Measurements from ENCODE around the gene BOLL. TPM values are rescaled to one million over a fixed set of nuclear protein-coding genes. Genes with fewer than 3 reads are reported as not detected.
A peak's percentile ranks its signal among the peaks of the same experiment; 100 is the strongest.

Gene BOLL
- total and polyA plus RNA-seq, 2 donors (not counting 1 experiment from before 2014, with no cell fraction given), result not detected

DNA sequence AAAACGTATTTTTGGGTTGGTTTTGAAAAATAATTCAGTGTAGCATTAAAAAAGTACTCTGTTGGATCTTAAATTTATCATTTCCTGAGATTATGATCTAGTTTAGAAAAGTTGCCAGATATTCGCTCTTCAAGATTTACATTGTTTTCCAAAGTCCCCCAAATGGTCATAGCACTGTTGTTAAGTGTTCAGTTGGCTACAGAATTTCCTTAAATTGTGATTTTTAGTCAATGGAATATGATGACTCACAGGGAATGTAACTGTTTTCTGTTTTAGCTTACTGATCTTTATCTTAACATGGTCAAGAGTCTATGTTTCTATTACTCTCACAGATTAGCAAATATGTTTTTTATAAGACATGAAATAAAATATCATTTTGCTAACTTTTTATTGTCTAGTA, 42.5 kb upstream of the BOLL start:
- no peak overlapping the region for H3K27ac ChIP-seq (ENCODE audit: insufficient read depth, low read length)
- H3K79me2 ChIP-seq (ENCODE audit: control insufficient read depth, insufficient read depth, low read length), result no peaks in the 10 kb centered on the region
- H3K9me3 ChIP-seq (ENCODE audit: control insufficient read depth, insufficient read depth, low read depth, low read length), result no peaks in the 10 kb centered on the region
- TF ChIP-seq, protein P1, sequence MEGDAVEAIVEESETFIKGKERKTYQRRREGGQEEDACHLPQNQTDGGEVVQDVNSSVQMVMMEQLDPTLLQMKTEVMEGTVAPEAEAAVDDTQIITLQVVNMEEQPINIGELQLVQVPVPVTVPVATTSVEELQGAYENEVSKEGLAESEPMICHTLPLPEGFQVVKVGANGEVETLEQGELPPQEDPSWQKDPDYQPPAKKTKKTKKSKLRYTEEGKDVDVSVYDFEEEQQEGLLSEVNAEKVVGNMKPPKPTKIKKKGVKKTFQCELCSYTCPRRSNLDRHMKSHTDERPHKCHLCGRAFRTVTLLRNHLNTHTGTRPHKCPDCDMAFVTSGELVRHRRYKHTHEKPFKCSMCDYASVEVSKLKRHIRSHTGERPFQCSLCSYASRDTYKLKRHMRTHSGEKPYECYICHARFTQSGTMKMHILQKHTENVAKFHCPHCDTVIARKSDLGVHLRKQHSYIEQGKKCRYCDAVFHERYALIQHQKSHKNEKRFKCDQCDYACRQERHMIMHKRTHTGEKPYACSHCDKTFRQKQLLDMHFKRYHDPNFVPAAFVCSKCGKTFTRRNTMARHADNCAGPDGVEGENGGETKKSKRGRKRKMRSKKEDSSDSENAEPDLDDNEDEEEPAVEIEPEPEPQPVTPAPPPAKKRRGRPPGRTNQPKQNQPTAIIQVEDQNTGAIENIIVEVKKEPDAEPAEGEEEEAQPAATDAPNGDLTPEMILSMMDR (conservative IDR thresholded peaks at IDR 0.05 in 1 of 2, IDR thresholded peaks at IDR 0.05 in 1 of 2; ENCODE audit: low read depth in 1 of 2, low read length in 2 of 2), result no peak
- no peak for TF ChIP-seq EZH2 (IDR thresholded peaks at IDR 0.05; ENCODE audit: low read length, missing control alignments)
- H4K20me1 ChIP-seq (ENCODE audit: control insufficient read depth, extremely low read depth, insufficient read depth, low read length), result no peaks in the 10 kb centered on the region
- H3K36me3 ChIP-seq (ENCODE audit: control insufficient read depth, insufficient read depth, low read length), result no peaks in the 10 kb centered on the region
- H3K9ac ChIP-seq (ENCODE audit: insufficient read depth, low read length), result no peak overlapping the region
- peak; percentile 20 to 33 for DNase-seq (ENCODE audit: low read depth in 2 of 2)
- no peak overlapping the region for H2AFZ ChIP-seq (ENCODE audit: low read length)
- H3K4me1 ChIP-seq (ENCODE audit: control insufficient read depth, extremely low read depth, insufficient read depth, low read length), result no peaks in the 10 kb centered on the region
- H3K4me3 ChIP-seq (replicated peaks in 1 of 4; ENCODE audit: control extremely low read depth in 1 of 4, insufficient read depth in 1 of 4, low read depth in 3 of 4, low read length in 4 of 4), result no peak overlapping the region
- no peak overlapping the region for H3K4me2 ChIP-seq (ENCODE audit: extremely low read depth, insufficient read depth, low read length)
- no peaks in the 10 kb centered on the region for H3K27me3 ChIP-seq (ENCODE audit: control insufficient read depth, insufficient read depth, low read length)

- H3K79me2 ChIP-seq (ENCODE audit: control insufficient read depth, insufficient read depth, low read length), result no peaks in the 10 kb centered on the region
- no peaks in the 10 kb centered on the region for H4K20me1 ChIP-seq (ENCODE audit: control insufficient read depth, extremely low read depth, insufficient read depth, low read length)
- H3K4me3 ChIP-seq (replicated peaks in 1 of 4; ENCODE audit: control extremely low read depth in 1 of 4, insufficient read depth in 1 of 4, low read depth in 3 of 4, low read length in 4 of 4), result no peak overlapping the region
- no peaks in the 10 kb centered on the region for H3K9me3 ChIP-seq (ENCODE audit: control insufficient read depth, insufficient read depth, low read depth, low read length)
- H3K9ac ChIP-seq (ENCODE audit: insufficient read depth, low read length), result no peak overlapping the region
- no peaks in the 10 kb centered on the region for H3K27me3 ChIP-seq (ENCODE audit: control insufficient read depth, insufficient read depth, low read length)
- no peaks in the 10 kb centered on the region for H3K36me3 ChIP-seq (ENCODE audit: control insufficient read depth, insufficient read depth, low read length)
- TF ChIP-seq EZH2 (IDR thresholded peaks at IDR 0.05; ENCODE audit: low read length, missing control alignments), result no peak
- TF ChIP-seq, protein P1 (conservative IDR thresholded peaks at IDR 0.05 in 1 of 2, IDR thresholded peaks at IDR 0.05 in 1 of 2; ENCODE audit: low read depth in 1 of 2, low read length in 2 of 2), result no peak
- DNase-seq (ENCODE audit: low read depth in 2 of 2), result no peak
- no peak overlapping the region for H2AFZ ChIP-seq (ENCODE audit: low read length)
- no peak overlapping the region for H3K27ac ChIP-seq (ENCODE audit: insufficient read depth, low read length)
- no peaks in the 10 kb centered on the region for H3K4me1 ChIP-seq (ENCODE audit: control insufficient read depth, extremely low read depth, insufficient read depth, low read length)
- H3K4me2 ChIP-seq (ENCODE audit: extremely low read depth, insufficient read depth, low read length), result no peak overlapping the region
These were observed 37.2 kb upstream of the BOLL start for GRCh38 chr2:197822333-197822732.

DNA sequence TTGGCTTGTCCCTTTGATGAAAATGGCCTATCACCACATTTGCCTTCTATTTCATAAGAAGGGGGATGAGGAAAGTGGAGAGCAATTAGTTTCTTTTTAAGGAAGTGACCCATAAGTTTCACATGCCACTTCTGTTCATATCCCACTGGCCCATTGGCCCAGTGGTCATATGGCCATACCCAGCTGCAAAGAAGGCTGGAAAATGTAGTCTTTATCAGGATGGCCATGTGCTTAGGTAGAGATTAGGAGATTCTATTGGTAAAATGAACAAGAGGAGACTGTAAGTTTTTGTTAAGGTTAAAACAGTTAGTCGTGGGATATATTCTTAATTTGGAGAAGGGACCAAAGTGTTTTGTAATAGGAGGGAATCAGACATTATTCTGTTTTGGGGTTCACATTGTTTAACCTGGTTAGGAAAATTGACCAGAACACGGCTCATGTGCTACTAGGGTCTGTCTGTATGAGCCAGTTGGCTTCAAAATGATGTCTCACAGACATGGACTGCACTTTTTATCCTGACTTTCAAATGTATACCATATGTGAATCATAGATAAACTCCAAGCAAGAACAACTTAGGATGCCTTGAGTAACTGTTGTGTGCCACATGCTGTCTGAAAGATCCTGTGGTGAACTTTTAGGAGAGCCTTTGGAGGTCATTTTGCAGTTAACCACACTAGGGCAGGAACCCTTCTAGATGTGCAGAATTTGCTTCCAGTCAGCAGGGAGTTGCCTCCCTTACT, 36.6 kb upstream of the BOLL start:
- no peak for DNase-seq (ENCODE audit: low read depth in 2 of 2)
- no peak overlapping the region for H2AFZ ChIP-seq (ENCODE audit: low read length)

More for the DNA sequence above, 36.6 kb upstream of the BOLL start:
- Histone ChIP-seq H3K4me3 (replicated peaks in 1 of 4; ENCODE audit: control extremely low read depth in 1 of 4, insufficient read depth in 1 of 4, low read depth in 3 of 4, low read length in 4 of 4) (no peak overlapping the region), H3K4me2 (ENCODE audit: extremely low read depth, insufficient read depth, low read length) (no peak overlapping the region), H3K9ac (ENCODE audit: insufficient read depth, low read length) (no peak overlapping the region), H3K79me2 (ENCODE audit: control insufficient read depth, insufficient read depth, low read length) (no peaks in the 10 kb centered on the region), H3K4me1 (ENCODE audit: control insufficient read depth, extremely low read depth, insufficient read depth, low read length) (no peaks in the 10 kb centered on the region), H3K27ac (ENCODE audit: insufficient read depth, low read length) (no peak overlapping the region), H3K9me3 (ENCODE audit: control insufficient read depth, insufficient read depth, low read depth, low read length) (no peaks in the 10 kb centered on the region), H4K20me1 (ENCODE audit: control insufficient read depth, extremely low read depth, insufficient read depth, low read length) (no peaks in the 10 kb centered on the region), H3K36me3 (ENCODE audit: control insufficient read depth, insufficient read depth, low read length) (no peaks in the 10 kb centered on the region), H3K27me3 (ENCODE audit: control insufficient read depth, insufficient read depth, low read length) (no peaks in the 10 kb centered on the region)
- TF ChIP-seq EZH2 (IDR thresholded peaks at IDR 0.05; ENCODE audit: low read length, missing control alignments), result no peak
- TF ChIP-seq, protein P1 (conservative IDR thresholded peaks at IDR 0.05 in 1 of 2, IDR thresholded peaks at IDR 0.05 in 1 of 2; ENCODE audit: low read depth in 1 of 2, low read length in 2 of 2), result no peak

Data from fibroblast of lung (primary cell).